Prostate gland (tissue), 2 donors: Measurements from ENCODE around the gene TACC2. TPM values are rescaled to one million over a fixed set of nuclear protein-coding genes. Genes with fewer than 3 reads are reported as not detected.
A peak's percentile ranks its signal among the peaks of the same experiment; 100 is the strongest.
"Not testable (repeated sequence)": the region's sequence is repeated elsewhere in the genome, so short reads cannot be mapped to it uniquely, and the experiment has no call there.

Source experiments
- DNase-seq: peaks from one replicate; pipeline ENCODE4 v3.0.0-alpha.2; 2019; ENCODE audit warnings: low spot score
- H3K27ac ChIP-seq, 2 donors: fragments of 200-600 bp; sonication (generic); 2 replicates each; pipeline ENCODE4 v1.5.1; 2017 to 2019
- H3K27me3 ChIP-seq: fragments of 200-600 bp; sonication (generic); replicated peaks from 2 replicates; pipeline ENCODE4 v1.5.1; 2019; ENCODE audit not compliant: insufficient read depth
- H3K36me3 ChIP-seq, 2 donors: fragments of 200-600 bp; sonication (generic); 1 replicate in 1 of 2; 2 replicates in 1 of 2; pipeline versions ENCODE4 v1.5.1 to v1.8.1; 2017 to 2019
- H3K4me1 ChIP-seq: fragments of 200-600 bp; sonication (generic); replicated peaks from 2 replicates; pipeline ENCODE4 v1.5.1; 2019
- H3K4me3 ChIP-seq, 2 donors: fragments of 200-600 bp; sonication (generic); 2 replicates each; pipeline ENCODE4 v1.5.1; 2017 to 2019
- H3K9me3 ChIP-seq: fragments of 200-600 bp; sonication (generic); 2 replicates; pipeline ENCODE4 v1.5.1; 2017
- CTCF ChIP-seq, 4 experiments: fragments of 200-600 bp in 2 of 4; fragments of 450-650 bp in 2 of 4; sonication (generic) in 2 of 4; IDR thresholded peaks; 1 replicate in 3 of 4; 2 replicates in 1 of 4; pipeline ENCODE4 v1.5.1; 2016 to 2019; ENCODE audit warnings: antibody characterized with exemption in 4 of 4, mild to moderate bottlenecking in 2 of 4, moderate library complexity in 2 of 4
- POLR2A ChIP-seq: fragments of 450-650 bp; IDR thresholded peaks from one replicate; pipeline ENCODE4 v1.6.1; 2016; ENCODE audit warnings: antibody characterized with exemption, mild to moderate bottlenecking
- POLR2AphosphoS5 ChIP-seq: sonication (generic); formaldehyde crosslinking; IDR thresholded peaks from one replicate; pipeline ENCODE4 v1.6.1; 2017; ENCODE audit warnings: antibody characterized with exemption
- WGBS: methylation state at CpG from one replicate; pipeline ENCODE4 v1.1.5; 2018; 5-methylcytosine and 5-hydroxymethylcytosine counted together
- intact Hi-C: fragments of 100-400 bp; cut with DNase I; formaldehyde crosslinking; loops from one replicate; pipeline ENCODE4 v1.14.2; 2022
- total RNA-seq, 2 donors: library from RNA; depleted of rRNA; stranded (reverse); fragments of >200 nt; gene quantifications; one replicate each; pipeline ENCODE4 v1.1.0, GENCODE V29; 2016

The TACC2 gene
- total RNA-seq, 2 donors from 2014 or later = 101 to 140 TPM

GRCh38 chr10:122073508-122073907 is 84.5 kb downstream of the TACC2 start:
- 89% methylated on average over 7 of the region's 7 CpGs for WGBS
- intact Hi-C loops = no loop called here
- Histone ChIP-seq H3K4me1 (no peaks in the 10 kb centered on the region), H3K27me3 (no peaks in the 10 kb centered on the region), H3K27ac (no peak overlapping the region), H3K9me3 (no peaks in the 10 kb centered on the region), H3K4me3 (no peak overlapping the region), H3K36me3 (no peaks in the 10 kb centered on the region)
- no peak for DNase-seq
- TF ChIP-seq POLR2A = no peak
- no peak for TF ChIP-seq CTCF (IDR thresholded peaks at IDR 0.05)
- TF ChIP-seq POLR2AphosphoS5 = no peak

- Histone ChIP-seq H3K4me1 (no peaks in the 10 kb centered on the region), H3K36me3 (no peaks in the 10 kb centered on the region), H3K27me3 (no peaks in the 10 kb centered on the region), H3K27ac (no peak overlapping the region), H3K4me3 (no peak overlapping the region), H3K9me3 (no peaks in the 10 kb centered on the region)
- intact Hi-C loops = no loop called here
- WGBS = 94% methylated on average over 9 of the region's 9 CpGs
- DNase-seq = no peak
- TF ChIP-seq CTCF (IDR thresholded peaks at IDR 0.05) = no peak
- TF ChIP-seq POLR2AphosphoS5 = no peak
- no peak for TF ChIP-seq POLR2A
Measured at GRCh38 chr10:122075171-122075570, 86.2 kb downstream of the TACC2 start.

GRCh38 chr10:122075876-122076275 is 86.9 kb downstream of the TACC2 start:
- intact Hi-C loops, H3K4me1 ChIP-seq, H3K9me3 ChIP-seq, H3K4me3 ChIP-seq, H3K36me3 ChIP-seq, H3K27me3 ChIP-seq, H3K27ac ChIP-seq, DNase-seq: not testable (repeated sequence)
- 97% methylated on average over 6 of the region's 6 CpGs for WGBS

GRCh38 chr10:122077311-122077875 is 88.4 kb downstream of the TACC2 start:
- H3K4me1 ChIP-seq = no peaks in the 10 kb centered on the region
- TF ChIP-seq POLR2AphosphoS5 = no peak
- no peak for TF ChIP-seq CTCF (IDR thresholded peaks at IDR 0.05)
- TF ChIP-seq POLR2A = no peak
- no peaks in the 10 kb centered on the region for H3K36me3 ChIP-seq
- no peaks in the 10 kb centered on the region for H3K27me3 ChIP-seq
- intact Hi-C loops = no loop called here
- no peak overlapping the region for H3K27ac ChIP-seq
- no peak overlapping the region for H3K4me3 ChIP-seq
- WGBS = 96% methylated on average over 10 of the region's 10 CpGs
- no peak for DNase-seq
- H3K9me3 ChIP-seq = no peaks in the 10 kb centered on the region

GRCh38 chr10:122078326-122078725 is 89.4 kb downstream of the TACC2 start:
- intact Hi-C loops = no loop called here
- Histone ChIP-seq H3K4me3 (no peak overlapping the region), H3K9me3 (no peaks in the 10 kb centered on the region), H3K27ac (peak overlapping the region; percentile 10 to 42), H3K27me3 (no peaks in the 10 kb centered on the region), H3K4me1 (no peaks in the 10 kb centered on the region), H3K36me3 (no peaks in the 10 kb centered on the region)
- WGBS = 83% methylated on average over 3 of the region's 3 CpGs
- DNase-seq = no peak
- TF ChIP-seq POLR2A = no peak

GRCh38 chr10:122078965-122079795 is 90.2 kb downstream of the TACC2 start:
- no peaks in the 10 kb centered on the region for H3K36me3 ChIP-seq
- H3K4me1 ChIP-seq = no peaks in the 10 kb centered on the region
- H3K9me3 ChIP-seq = no peaks in the 10 kb centered on the region
- no peak for DNase-seq
- H3K27ac ChIP-seq = peak overlapping the region; percentile 10 to 42
- no peak overlapping the region for H3K4me3 ChIP-seq
- TF ChIP-seq CTCF (IDR thresholded peaks at IDR 0.05) (no peak), POLR2AphosphoS5 (no peak), POLR2A (no peak)
- 61% methylated on average over 13 of the region's 13 CpGs for WGBS
- intact Hi-C loops = no loop called here
- H3K27me3 ChIP-seq = no peaks in the 10 kb centered on the region
